Measurements from ENCODE around the gene USH2A.

DNA sequence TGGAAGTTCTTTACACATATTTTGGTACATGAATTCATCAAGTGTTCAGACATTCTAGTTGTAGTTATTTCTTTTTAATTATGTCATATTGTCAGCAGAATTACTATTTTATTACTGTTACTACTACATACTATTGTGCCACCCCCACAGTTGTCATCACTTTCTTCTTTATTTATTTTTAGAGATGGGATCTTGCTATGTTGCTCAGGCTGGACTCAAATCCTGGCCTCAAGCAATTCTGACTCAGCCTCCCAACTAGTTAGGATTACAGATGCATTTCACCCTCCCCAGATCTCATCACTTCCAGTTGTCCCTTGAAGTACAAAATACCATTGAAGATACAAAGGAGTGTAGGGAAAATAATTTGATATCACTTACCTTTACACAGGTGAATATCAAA is 598.2 kb downstream of the USH2A start:
- TF ChIP-seq POLR2AphosphoS5 (IDR thresholded peaks at IDR 0.05; ENCODE audit: low read depth, low read length) (no peak), POLR2A (IDR thresholded peaks at IDR 0.05; ENCODE audit: low read depth, low read length) (no peak), TAF1 (IDR thresholded peaks at IDR 0.05; ENCODE audit: borderline replicate concordance, low read depth, low read length) (no peak)
